Stomach (tissue), 9 donors: ENCODE measurements around the gene POLD2. TPM values are rescaled to one million over a fixed set of nuclear protein-coding genes. Genes with fewer than 3 reads are reported as not detected.

ENCODE experiments used
- DNase-seq, 2 donors: peaks; one replicate each; pipeline versions ENCODE4 v3.0.0 to v3.0.0-alpha.2; 2013 to 2019
- H3K27ac ChIP-seq, 5 donors: fragments of 200-600 bp in 4 of 5; sonication (generic) in 4 of 5; one replicate each; pipeline ENCODE4 v1.5.1; 2013 to 2019; ENCODE audit warnings: mild to moderate bottlenecking in 1 of 5, moderate library complexity in 1 of 5
- H3K27me3 ChIP-seq, 3 donors: fragments of 200-600 bp; sonication (generic); one replicate each; pipeline ENCODE4 v1.5.1; 2017 to 2019; ENCODE audit warnings: mixed run types in 1 of 3
- H3K36me3 ChIP-seq, 4 donors: fragments of 200-600 bp; sonication (generic); 1 replicate in 3 of 4; 2 replicates in 1 of 4; pipeline ENCODE4 v1.5.1; 2016 to 2019
- H3K4me1 ChIP-seq, 4 donors: fragments of 200-600 bp; sonication (generic); one replicate each; pipeline ENCODE4 v1.5.1; 2016 to 2019
- H3K4me3 ChIP-seq, 4 donors: fragments of 200-600 bp; sonication (generic) in 3 of 4; one replicate each; pipeline ENCODE4 v1.5.1; 2016 to 2019; ENCODE audit warnings: mild to moderate bottlenecking in 1 of 4
- H3K9me3 ChIP-seq, 4 donors: fragments of 200-600 bp; sonication (generic); one replicate each; pipeline ENCODE4 v1.5.1; 2016 to 2019
- CTCF ChIP-seq, 7 experiments: fragments of 450-650 bp in 4 of 7; fragments of 200-600 bp in 3 of 7; sonication (generic) in 3 of 7; IDR thresholded peaks; one replicate each; pipeline ENCODE4 v1.5.1; 2016 to 2019; ENCODE audit warnings: antibody characterized with exemption in 7 of 7, control low read depth in 2 of 7, mild to moderate bottlenecking in 1 of 7
- EP300 ChIP-seq: sonication (generic); formaldehyde crosslinking; IDR thresholded peaks from one replicate; pipeline ENCODE4 v1.6.1; 2017; ENCODE audit warnings: antibody characterized with exemption
- POLR2A ChIP-seq, 4 donors: fragments of 450-650 bp; IDR thresholded peaks; one replicate each; pipeline ENCODE4 v1.6.1; 2016; ENCODE audit warnings: antibody characterized with exemption in 4 of 4, control low read depth in 2 of 4, mild to moderate bottlenecking in 1 of 4, moderate library complexity in 1 of 4
- POLR2AphosphoS5 ChIP-seq, 3 donors: sonication (generic); formaldehyde crosslinking; IDR thresholded peaks; one replicate each; pipeline ENCODE4 v1.6.1; 2016; ENCODE audit warnings: antibody characterized with exemption in 3 of 3
- WGBS, 5 donors: extraction: QIAGEN DNeasy Blood & Tissue Kit in 3 of 5; methylation state at CpG; one replicate each; pipeline versions ENCODE4 v1.1.5 to v1.1.7; 2013 to 2018; 5-methylcytosine and 5-hydroxymethylcytosine counted together
- intact Hi-C: fragments of 100-400 bp; cut with DNase I; formaldehyde crosslinking; loops from one replicate; pipeline ENCODE4 v1.15.1; 2023; ENCODE audit warnings: low total_unique reads
- polyA plus RNA-seq, 3 donors: library from polyadenylated mRNA; stranded (reverse); fragments of 200-250 nt; gene quantifications; one replicate each; pipeline ENCODE4 v1.2.3, GENCODE V29; 2013
- total RNA-seq, 5 donors: library from RNA; depleted of rRNA; stranded (reverse); fragments of >200 nt; gene quantifications; one replicate each; pipeline versions ENCODE4 v1.1.0 to v1.2.3, GENCODE V29; 2014 to 2016
- donor health status: healthy with polysubstance abuse.
- donor health status: Bipolar disorder and iron deficiency.
- donor health status: healthy.

The POLD2 gene
- total and polyA plus RNA-seq, 8 donors = 19.8 to 91.2 (median 62.3) TPM

DNA sequence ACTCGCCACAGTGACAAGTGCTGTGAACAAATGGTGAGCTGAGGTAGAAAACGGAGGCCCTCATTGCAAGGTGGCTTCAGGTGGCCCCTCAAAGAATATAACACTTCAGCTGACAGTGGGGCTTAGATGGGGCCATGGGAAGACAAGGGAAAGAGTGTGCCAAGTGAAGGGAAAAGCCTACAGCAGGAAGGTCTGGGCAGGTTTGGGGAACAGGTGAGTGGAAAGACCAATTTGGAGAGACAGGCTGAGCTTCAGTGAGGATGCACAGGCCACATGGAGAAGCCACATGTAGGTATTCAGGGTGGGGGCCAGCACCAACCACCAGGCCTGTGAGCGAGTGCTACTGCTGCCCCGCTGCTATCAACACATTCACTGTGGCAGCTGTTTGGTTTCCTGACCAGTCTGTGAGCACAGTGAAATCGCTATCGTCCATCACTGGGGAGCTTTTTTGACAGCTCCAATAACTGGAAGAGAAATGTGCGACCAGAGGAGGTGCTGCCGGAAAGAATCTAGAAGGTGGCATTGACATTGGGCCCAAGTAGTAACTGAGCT, 3.4 kb downstream of the POLD2 start:
- no peak overlapping the region for H3K4me3 ChIP-seq
- no peaks in the 10 kb centered on the region for H3K27me3 ChIP-seq
- H3K36me3 ChIP-seq = peaks cover 11 to 71% (median 62%) of the 10 kb centered on the region in 4 donors
- WGBS, 5 donors = 83 to 89% (median 85%) methylated on average over 8 of the region's 8 CpGs
- TF ChIP-seq POLR2A (IDR thresholded peaks at IDR 0.05) = no peak
- no peak for TF ChIP-seq CTCF (IDR thresholded peaks at IDR 0.05)
- TF ChIP-seq EP300 = no peak
- TF ChIP-seq POLR2AphosphoS5 (IDR thresholded peaks at IDR 0.05) = no peak
- no peak overlapping the region for H3K27ac ChIP-seq
- peaks cover 6 to 45% (median 36%) of the 10 kb centered on the region in 4 donors for H3K4me1 ChIP-seq
- no peaks in the 10 kb centered on the region for H3K9me3 ChIP-seq
- no peak for DNase-seq
- intact Hi-C loops = loop anchor here (10.0 kb wide), 1 partner anchor 45 kb away; no protein-coding TSS in a partner anchor

DNA sequence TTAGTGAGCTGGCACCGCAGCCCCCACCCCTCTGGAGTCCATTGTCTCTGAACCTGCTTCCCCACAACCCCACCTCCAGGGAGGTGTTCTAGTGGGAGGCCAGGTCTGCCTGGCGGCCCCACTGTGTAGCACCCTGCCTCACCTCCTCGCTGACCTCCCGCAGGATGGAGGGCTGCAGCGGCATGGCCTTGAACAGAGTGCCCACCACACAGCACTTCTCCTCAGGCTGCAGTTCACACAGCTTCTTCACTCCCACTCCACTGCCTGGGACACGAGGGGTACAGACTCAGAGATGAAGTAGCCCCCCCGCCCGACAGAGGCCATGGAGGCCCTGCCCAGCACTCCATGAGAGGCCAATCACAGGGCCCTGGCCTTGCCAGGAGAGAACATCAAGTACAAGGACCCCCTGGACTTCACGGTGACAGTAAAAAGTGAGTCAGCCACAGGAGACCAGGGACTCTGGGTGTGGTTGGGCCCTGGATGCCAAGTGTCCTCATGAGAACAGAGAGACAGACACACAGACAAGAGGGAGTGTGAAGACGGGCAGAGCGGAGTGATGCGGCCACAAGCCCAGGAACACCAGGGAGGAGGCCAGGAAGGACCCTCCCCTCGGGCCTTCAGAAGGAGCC, 5.4 kb downstream of the POLD2 start:
- Histone ChIP-seq H3K4me1 (peaks cover 6 to 39% (median 26%) of the 10 kb centered on the region in 4 donors), H3K4me3 (no peak overlapping the region), H3K27me3 (no peaks in the 10 kb centered on the region), H3K27ac (no peak overlapping the region), H3K9me3 (no peaks in the 10 kb centered on the region), H3K36me3 (peaks cover 11 to 89% (median 81%) of the 10 kb centered on the region in 4 donors)
- 90 to 95% (median 91%) methylated on average over 13 of the region's 13 CpGs for WGBS, 5 donors
- intact Hi-C loops = no loop called here
- TF ChIP-seq POLR2AphosphoS5 (IDR thresholded peaks at IDR 0.05) = no peak
- TF ChIP-seq CTCF (IDR thresholded peaks at IDR 0.05) = no peak
- TF ChIP-seq EP300 = no peak
- no peak for TF ChIP-seq POLR2A (IDR thresholded peaks at IDR 0.05)
- no peak for DNase-seq

DNA sequence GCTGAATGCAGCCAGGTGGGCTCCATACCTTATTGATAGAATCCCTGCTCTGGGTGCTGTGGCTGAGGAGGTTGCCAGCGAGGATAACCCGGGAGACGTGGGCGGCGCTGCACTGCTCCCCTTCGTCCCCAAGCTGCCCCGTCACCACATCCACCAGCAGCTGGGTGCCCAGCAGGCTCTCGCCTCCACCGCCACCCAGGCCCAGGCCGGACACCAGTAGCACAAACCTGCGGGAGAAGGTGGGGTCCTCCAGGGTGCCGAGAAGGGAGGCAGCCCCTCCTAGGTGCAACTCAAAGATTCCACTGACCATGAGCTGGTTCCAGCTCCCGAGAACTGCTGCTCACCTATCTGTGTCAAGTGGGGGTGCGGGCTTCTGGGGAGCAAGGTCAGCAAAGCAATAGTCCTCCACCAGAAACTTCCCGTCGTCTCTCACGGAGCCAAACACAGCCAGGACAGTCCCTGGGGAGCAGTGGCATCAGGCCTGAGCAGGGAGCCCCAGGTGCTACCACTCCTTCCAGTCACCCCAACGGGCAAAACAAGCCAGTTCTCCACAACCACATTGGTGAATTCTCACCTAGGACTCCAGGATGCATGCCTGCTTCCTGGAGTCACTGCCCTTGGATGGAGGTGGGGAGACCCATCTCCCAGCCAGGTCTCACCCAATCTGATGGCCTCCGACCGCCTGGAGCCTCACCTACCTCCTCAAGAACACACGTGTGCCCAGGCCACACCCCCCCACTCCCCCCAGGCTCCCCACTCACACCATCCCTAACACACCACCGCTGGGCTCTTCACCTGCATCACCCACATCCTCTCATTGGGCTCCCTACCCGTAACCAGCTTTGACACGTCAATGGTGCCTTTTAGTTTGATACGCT, 6.3 kb downstream of the POLD2 start:
- no peak for TF ChIP-seq EP300
- no peak for TF ChIP-seq POLR2A (IDR thresholded peaks at IDR 0.05)
- no peak for TF ChIP-seq POLR2AphosphoS5 (IDR thresholded peaks at IDR 0.05)
- TF ChIP-seq CTCF (IDR thresholded peaks at IDR 0.05) = no peak
- H3K4me3 ChIP-seq = no peak overlapping the region
- intact Hi-C loops = no loop called here
- WGBS, 5 donors = 84 to 92% (median 90%) methylated on average over 21 to 25 of the region's 25 CpGs
- H3K27me3 ChIP-seq = no peaks in the 10 kb centered on the region
- H3K27ac ChIP-seq = no peak overlapping the region
- peaks cover 0 to 39% (median 17%) of the 10 kb centered on the region in 4 donors for H3K4me1 ChIP-seq
- H3K9me3 ChIP-seq = no peaks in the 10 kb centered on the region
- DNase-seq = no peak
- H3K36me3 ChIP-seq = peaks cover 11 to 96% (median 89%) of the 10 kb centered on the region in 4 donors

- 85 to 96% (median 94%) methylated on average over 12 to 17 of the region's 17 CpGs for WGBS, 5 donors
- Histone ChIP-seq H3K27me3 (no peaks in the 10 kb centered on the region), H3K4me1 (peaks cover 0 to 36% (median 11%) of the 10 kb centered on the region in 4 donors), H3K27ac (no peak overlapping the region), H3K36me3 (peaks cover 11 to 99% (median 90%) of the 10 kb centered on the region in 4 donors), H3K4me3 (no peak overlapping the region), H3K9me3 (no peaks in the 10 kb centered on the region)
- intact Hi-C loops = no loop called here
- no peak for DNase-seq
- no peak for TF ChIP-seq CTCF (IDR thresholded peaks at IDR 0.05)
- TF ChIP-seq POLR2A (IDR thresholded peaks at IDR 0.05) = no peak
- TF ChIP-seq EP300 = no peak
- no peak for TF ChIP-seq POLR2AphosphoS5 (IDR thresholded peaks at IDR 0.05)
These were observed 7.1 kb downstream of the POLD2 start for GRCh38 chr7:44116087-44116788.
